PC-3 (cell line): Measurements from ENCODE around the gene VPS41.

Source experiments
- CTCF ChIP-seq: fragments of 300-600 bp; sonication (generic); conservative IDR thresholded peaks from 2 replicates; pipeline ENCODE4 v1.5.1; 2017; ENCODE audit warnings: antibody characterized with exemption, low read depth, mild to moderate bottlenecking, low read length
- EZH2 ChIP-seq: fragments of 300-600 bp; sonication (generic); IDR thresholded peaks from one replicate; pipeline ENCODE4 v1.6.1; 2017; ENCODE audit warnings: antibody characterized with exemption, mild to moderate bottlenecking, low read length; ENCODE audit not compliant: unreplicated experiment
- EZH2phosphoT487 ChIP-seq: fragments of 300-600 bp; sonication (generic); IDR thresholded peaks from 2 replicates; pipeline ENCODE4 v1.6.1; 2018; ENCODE audit warnings: mild to moderate bottlenecking, antibody characterized with exemption, low read length, borderline replicate concordance

DNA sequence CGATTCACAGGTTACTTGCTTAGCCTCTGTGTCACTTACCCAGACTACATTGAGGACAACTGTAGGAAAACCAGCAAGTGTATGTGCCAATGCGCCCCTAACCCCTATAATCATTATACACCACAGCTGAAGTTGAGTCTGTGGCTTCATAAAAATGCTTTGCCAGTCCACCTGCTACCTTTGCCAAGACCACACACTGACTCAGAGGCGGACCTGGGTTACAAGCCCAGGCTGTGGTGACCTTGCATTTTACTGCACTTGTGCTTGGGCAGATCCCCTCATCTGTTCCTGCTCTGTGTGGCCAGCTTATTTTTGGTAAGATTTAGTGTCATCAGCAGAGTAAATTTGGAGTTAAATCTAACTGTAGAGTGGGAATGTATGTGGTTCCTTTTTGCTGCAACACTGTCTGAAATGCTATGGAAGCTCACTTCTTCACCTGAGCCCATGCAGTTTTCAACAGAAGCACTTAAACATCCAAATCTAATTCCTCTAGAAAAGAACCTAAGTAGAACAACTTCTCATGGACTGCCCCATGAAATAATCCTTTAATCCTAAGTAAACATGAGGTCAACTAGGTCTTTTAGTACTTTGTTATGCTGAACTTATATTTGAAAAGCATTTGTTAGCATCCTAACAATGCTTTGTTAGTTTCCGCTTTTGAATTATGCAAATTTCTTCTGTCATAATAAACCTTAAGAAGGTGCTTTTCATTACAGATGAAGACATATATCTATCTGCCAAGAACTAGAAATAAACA lies 181.6 kb downstream of the VPS41 start:
- TF ChIP-seq CTCF (no peak), EZH2 (no peak), EZH2phosphoT487 (no peak)
